Retina (tissue), 1 donor: ENCODE data around the gene WHRN.

Experiments
- DNase-seq: peaks from one replicate; pipeline ENCODE4 v3.0.0-alpha.2; 2016

WHRN gene

DNA sequence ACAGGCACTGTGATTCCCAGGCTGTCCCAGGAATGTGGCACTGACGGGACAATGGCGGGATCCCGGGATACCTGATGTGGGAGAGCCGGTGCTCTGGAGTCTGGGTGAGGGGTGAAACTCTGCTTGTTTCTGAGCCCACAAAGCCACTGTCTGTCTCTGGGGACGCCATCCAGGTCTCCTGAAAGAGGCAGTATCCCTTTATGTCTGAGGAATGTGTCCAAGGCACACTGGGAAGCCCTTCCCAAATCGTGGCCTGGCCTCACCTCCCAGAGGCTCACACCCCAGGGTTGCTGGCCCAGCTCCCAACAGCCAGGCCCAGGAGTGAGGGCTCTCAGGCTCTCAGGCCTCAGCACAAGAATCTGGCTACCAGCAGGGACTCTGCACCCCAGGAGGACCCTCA is 148.5 kb downstream of the WHRN start:
- DNase-seq = no peak

DNA sequence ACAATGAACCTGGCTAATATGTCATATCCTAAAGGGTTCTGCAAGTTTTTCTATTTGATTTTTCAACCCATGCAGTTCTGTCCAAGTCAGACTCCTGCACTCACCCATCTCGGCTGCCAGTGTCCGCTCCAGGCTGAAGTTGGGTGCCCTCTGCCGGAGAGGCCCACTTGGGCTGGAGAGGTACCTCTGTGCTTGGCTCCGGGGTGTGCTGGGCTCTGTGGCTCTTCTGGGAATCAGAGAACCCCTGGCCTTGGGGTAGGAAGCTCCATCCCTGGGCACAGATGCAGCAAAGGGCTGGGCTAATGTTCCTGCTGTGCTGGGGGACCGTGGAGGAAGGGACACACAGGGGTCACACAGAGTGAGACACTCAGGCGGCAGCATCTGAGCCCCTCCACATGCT is 149.5 kb downstream of the WHRN start:
- DNase-seq = no peak
